GM21576 (cell line): ENCODE measurements around the gene ADAT3.

Experiments
- ATAC-seq: cut with Tn5 transposase; IDR thresholded peaks from one replicate; pipeline ENCODE4 v1.9.1; 2021; ENCODE audit warnings: mild to moderate bottlenecking, moderate library complexity; ENCODE audit not compliant: unreplicated experiment

ADAT3 gene

GRCh38 chr19:1955171-1956121 lies 50.2 kb downstream of the ADAT3 start:
- no peak for ATAC-seq

GRCh38 chr19:1956122-1956494 lies 50.9 kb downstream of the ADAT3 start:
- no peak for ATAC-seq

- ATAC-seq, result no peak
Measured at GRCh38 chr19:1956868-1957492, 51.8 kb downstream of the ADAT3 start.

GRCh38 chr19:1957562-1958248 lies 52.5 kb downstream of the ADAT3 start:
- ATAC-seq, result no peak

- ATAC-seq, result no peak
Measured at GRCh38 chr19:1959928-1960589, 54.9 kb downstream of the ADAT3 start.

GRCh38 chr19:1961000-1961883 lies 56.0 kb downstream of the ADAT3 start:
- no peak for ATAC-seq

- ATAC-seq, result no peak
Measured at GRCh38 chr19:1962674-1963073, 57.5 kb downstream of the ADAT3 start.
